GM19463 (cell line): ENCODE results near the gene AMER3.
A peak's percentile ranks its signal among the peaks of the same experiment; 100 is the strongest.

Source experiments
- ATAC-seq: cut with Tn5 transposase; IDR thresholded peaks from one replicate; pipeline ENCODE4 v1.9.1; 2021; ENCODE audit warnings: mild to moderate bottlenecking, moderate library complexity; ENCODE audit not compliant: unreplicated experiment

The AMER3 gene

DNA sequence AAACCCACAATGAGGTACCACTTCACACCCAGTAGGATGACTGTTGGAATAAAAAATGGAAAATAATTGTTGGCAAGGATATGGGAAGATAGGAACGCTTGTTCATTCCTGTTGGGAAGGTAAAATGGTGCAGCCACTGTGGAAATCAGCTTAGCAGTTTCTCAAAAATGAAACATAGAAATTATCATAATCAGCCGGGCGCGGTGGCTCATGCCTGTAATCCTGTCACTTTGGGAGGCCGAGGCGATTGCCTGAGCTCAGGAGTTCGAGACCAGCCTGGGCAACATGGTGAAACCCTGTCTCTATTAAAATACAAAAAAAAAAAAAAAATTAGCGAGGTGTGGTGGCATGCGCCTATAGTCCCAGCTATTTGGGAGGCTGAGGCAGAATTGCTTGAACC is 23.4 kb downstream of the AMER3 start:
- no peak for ATAC-seq

GRCh38 chr2:130785466-130786055 is 30.2 kb downstream of the AMER3 start:
- no peak for ATAC-seq

DNA sequence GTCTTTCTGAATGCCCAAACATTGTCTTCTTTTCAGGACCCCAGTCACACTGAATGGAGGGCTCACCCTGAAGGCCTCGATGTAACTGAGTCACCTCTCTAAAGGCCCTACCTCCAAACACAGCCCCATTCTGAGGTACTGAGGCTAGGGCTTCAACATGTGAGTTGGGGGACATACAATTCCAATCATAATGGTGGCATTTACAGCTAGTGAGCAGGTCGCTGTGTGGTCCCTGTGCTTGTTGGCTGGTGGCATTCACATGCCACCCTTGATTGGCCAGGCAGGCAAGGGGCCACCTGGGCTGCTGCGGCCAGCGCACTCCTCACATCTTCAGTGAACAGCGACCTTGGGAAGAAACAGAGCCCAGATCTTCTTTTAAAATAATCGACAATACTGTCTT is 30.7 kb downstream of the AMER3 start:
- ATAC-seq: no peak

DNA sequence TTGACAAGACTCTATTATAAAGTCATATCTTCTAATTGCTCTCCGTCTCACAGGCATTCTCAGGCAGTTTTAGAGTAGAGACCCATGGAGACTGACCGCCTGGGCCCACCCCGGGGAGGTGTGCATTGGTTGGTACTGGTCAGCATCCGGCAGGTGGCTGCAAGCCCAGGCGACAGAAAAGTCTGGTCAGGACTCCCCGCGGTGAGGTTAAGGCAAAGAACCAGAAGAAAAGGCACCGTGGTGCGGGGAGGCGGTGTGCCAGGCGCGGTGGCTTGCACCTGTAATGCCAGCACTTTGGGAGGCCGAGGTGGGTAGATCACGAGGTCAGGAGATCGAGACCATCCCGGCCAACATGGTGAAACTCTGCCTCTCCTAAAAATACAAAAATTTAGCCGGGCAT is 32.5 kb downstream of the AMER3 start:
- ATAC-seq: no peak

DNA sequence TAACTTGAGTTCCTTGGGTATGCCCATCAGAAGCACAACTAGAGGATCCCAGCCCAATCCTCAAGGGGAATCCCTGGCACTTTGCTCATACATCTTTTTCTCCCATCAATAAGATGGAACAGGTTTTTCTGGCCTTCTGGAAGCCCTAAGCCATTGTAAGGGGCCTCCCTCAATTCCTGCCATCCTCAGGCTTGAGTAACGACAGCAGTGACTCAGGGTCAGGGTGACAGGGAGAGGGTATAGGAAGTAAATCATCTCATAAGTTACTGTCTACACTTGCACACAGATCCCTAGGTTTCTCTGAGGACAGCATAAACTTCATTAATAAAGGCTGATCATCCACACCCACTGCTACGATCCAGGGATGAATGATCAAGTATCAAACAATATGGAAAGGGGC is 35.0 kb downstream of the AMER3 start:
- ATAC-seq: no peak

GRCh38 chr2:130790804-130791616 is 35.7 kb downstream of the AMER3 start:
- ATAC-seq: no peak

DNA sequence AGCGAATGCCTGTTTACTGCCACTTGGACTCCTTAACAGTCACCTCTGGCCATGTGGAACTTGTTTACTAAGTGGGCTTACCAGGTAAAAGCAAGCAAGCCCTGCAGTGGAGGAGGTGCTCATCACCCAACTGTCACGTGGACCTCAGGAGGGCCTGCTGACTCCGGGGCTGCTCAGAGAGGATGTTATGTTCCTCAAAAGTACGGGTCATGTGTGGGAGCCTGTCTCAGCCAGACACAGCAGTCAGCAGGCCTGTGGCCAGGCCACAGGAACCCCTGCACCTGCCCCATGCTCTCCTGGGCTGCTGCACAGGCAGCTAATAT is 36.2 kb downstream of the AMER3 start:
- no peak for ATAC-seq

GRCh38 chr2:130795431-130795830 is 40.1 kb downstream of the AMER3 start:
- ATAC-seq: no peak

DNA sequence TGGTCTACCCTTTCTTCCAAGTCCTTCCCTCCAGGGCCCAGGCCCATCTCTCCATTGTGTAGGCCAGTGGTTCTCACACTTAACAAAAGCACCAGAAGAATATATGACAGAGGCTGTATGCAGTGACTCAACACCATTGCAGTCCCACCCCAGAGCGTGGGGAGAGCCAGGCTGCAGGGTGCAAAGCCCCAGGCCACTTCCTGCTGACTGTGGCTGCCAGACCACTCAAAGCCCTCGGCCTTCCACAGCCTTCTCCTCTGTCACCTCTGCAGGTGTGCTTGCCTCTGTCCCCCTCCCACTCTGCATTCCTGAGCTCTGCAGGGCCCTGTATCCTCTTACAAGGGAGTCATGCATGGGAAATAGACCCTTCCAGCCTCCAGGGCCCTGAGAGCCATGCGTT is 41.0 kb downstream of the AMER3 start:
- ATAC-seq: no peak

DNA sequence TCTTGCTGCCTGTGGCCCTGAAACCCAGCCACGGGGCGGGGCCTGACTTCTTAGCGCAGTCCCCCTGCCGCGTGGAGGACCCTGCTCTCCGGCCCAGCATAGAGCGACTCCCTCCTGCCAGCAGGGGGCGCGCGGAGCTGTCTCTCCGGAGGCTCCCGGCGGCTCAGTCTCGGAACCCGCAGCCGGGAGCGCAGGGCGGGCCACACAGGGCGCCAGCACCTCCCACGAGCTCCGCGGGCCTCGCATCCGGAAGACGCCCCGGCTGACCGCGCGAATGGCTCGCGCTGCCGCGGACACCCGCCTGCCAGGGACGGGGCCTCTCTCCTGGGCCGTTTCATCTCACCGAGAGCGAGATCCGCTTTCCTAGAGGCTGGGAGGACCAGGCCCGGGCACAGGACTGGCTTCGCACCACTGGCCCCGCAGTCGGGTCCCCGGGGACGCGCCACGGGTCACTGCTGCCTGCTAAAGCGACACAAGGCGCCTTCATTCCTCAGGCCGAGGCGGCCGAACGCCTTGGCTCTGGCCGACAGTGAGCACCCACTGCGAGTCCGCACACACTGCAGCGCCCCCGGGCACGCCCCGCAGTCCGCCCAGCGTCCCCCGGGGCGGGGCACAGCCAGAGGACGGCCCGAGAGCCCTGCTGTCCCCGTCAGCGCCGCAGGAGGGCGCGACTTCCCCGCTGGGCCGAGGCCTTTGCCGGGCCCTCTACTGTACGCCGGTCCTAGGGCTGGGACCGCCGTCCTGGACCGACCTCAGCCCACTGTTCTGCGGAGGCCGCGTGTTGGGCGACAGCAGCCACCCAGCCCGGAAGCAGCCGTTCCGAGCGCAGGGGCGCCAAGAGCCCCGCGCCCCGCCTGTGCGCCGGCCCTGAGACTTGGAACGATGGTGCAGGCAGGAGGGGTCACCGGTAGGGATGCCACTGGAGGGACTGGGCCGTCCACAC is 42.4 kb downstream of the AMER3 start:
- peak; percentile 90 for ATAC-seq

- ATAC-seq: no peak
These were observed 43.3 kb downstream of the AMER3 start for GRCh38 chr2:130798472-130799218.

DNA sequence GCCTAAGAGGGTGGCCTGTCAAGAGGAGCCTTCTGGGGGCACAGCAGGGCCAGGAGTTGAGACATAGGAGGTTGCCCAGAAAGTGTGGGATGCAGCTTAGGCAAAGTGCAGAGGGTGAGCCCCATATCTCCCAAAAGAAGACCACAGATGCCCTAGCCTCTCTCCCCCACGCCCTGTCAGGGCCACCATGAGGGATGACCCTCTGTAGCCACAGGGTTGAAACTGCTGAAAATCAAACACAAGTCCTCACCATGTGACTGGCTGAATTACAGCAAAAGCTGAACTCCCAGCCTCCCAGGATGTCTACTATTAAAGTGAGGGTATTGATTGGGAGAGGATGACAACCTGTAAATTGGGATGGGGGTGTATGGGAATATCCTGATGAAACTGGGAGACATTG is 44.0 kb downstream of the AMER3 start:
- no peak for ATAC-seq

GRCh38 chr2:130805613-130806012 is 50.3 kb downstream of the AMER3 start:
- ATAC-seq: no peak

GRCh38 chr2:130806370-130806769 is 51.0 kb downstream of the AMER3 start:
- ATAC-seq: no peak

DNA sequence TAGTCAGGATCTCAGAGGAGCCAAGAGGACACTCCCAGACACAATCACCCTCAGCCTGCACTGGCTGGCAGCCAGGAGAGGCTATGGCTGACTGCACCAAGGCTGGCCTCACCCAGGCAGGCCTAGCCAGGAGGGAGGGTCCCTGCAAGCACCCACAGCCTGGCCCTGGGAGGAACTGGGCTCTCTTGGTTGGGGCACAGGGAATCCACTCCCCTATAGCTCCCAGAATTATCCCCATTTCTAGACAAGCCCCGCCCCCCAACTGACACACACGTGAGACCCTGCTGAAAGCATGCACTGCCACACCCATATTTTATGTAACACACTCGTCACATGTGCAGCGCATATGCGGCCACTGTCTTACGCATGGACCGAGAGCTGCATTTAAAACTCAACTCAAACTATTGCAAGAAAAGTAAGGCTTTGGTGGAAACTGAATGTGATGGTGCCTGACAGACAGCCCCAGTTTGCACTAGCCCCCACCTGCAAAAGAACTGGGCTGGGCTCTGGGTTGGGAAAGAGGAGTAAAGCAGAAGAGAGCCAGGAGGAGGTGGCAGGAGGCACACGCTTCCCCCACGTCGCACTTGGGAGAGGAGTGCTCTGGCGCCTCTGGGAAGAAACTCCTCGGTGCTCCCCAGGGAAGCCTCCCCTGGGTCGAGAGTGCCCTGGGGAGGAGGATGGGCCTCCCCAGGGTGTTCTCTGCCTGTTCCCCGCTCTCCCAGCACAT is 52.5 kb downstream of the AMER3 start:
- ATAC-seq: no peak

DNA sequence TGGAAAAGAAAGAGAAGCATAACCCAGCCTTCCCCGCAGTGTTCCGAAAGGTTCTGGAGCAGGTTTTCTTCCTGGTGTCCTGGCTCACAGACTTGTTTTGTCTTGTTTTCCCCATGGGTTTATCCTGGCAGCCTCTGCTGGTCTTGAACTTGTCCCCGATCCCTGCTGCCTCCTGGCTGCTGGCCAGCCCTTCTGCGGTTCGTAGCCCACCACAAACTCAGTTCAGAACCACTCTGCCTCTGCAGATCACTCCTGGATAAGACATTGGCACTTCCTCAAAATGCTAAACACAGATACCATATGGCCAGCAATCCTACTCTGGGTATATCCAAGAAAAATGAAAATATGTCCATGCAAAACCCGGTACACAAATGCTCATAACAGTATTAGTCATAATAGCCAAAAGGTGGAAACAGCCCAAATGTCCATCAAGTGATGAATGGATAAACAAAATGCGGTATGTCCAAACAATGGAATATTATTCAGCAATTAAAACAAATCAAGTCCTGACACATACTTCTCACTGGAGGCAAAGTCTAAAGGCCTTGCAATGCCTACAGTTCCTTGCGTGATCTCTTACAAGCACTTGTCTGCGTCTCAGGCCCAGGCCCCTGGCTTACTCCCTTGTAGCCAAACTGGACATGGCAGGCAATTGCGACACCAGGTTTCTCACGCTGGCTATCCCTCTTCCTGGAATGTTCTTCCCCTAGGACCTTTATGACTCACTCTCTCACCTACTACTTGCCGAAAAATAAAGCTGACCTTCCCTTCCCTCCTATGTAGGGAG is 53.3 kb downstream of the AMER3 start:
- ATAC-seq: no peak

DNA sequence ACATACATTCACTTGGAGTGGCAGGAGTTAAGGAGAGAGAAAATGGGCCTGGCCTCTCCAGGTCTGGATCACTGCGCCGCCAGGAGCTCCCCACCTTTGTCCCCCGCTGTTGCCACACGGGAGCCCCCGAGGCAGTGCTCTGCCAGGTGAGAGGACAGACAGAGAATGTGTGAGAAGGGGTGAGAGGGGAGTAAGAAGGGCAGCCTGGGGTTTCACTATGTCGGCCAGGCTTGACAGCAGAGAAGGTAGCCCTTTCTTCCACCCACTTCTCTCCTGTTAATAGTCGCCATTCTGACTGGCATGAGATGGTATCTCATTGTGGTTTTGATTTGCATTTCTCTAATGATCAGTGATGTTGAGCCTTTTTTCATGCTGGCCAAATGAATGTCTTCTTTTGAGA is 55.1 kb downstream of the AMER3 start:
- ATAC-seq: peak; percentile 53

- ATAC-seq: no peak
These were observed 58.4 kb downstream of the AMER3 start for GRCh38 chr2:130813722-130814121.

DNA sequence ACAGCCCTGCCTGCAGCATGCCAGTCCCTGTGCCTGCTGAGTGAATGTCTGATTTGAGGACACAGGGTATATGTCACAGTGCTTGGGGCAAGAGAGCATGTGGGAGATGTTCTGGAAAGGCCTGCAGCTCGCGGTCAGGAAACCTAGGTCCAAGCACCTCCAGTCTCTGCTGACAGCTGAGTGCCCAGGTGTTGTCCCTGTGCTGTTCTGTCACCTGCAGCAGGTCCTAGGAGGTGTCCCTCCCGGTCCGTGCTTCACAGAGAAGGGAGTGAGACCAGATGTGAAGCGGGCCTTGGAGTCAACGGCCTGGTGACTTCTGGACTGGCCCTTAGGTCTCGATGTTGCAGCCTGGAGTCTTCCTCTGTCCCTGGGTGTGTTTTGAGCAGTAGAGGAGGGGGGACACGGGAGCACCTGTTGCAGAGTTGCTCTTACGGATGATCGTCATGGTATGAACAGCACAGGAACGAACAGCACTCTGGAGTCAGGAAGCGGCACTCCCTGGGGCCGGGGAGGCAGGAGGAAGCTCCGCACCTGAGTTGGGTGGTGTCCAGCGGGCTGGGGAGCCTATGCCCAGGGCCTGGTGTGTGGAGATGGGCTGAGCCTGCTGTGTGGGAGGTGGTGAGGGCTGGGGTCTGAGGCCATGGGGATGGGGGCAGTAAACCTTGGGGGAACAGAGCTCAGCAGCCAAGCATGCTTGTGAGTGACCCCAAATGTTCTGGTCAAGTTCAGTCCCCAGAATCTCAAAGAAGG is 59.8 kb downstream of the AMER3 start:
- no peak for ATAC-seq
